HG03558 (cell line): Measurements from ENCODE around the gene MTHFD1.

Experiments used
- ATAC-seq: cut with Tn5 transposase; IDR thresholded peaks from one replicate; pipeline ENCODE4 v1.9.1; 2021; ENCODE audit warnings: moderate number of reproducible peaks; ENCODE audit not compliant: unreplicated experiment; ENCODE audit errors: extremely low read depth

MTHFD1 gene

DNA sequence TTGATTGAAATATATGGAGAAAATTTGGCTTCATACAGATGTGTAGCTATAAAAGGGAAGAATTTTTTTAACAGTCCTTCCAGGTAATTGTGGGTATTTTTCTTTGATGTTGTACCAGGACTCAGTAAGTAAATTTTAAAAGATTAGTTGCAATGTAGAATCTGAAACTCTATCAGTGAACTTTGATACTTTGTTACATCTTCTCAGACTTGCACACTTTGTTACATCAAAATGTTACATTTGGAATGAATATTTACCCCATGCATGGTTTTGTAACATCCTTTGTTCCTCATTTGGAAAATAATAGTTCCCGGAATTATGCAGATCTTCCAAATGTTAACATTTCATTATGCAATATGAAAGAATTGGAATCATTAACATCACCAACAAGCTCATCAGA, 13.8 kb downstream of the MTHFD1 start:
- no peak for ATAC-seq

GRCh38 chr14:64405295-64405694, 17.1 kb downstream of the MTHFD1 start:
- ATAC-seq: no peak

GRCh38 chr14:64407329-64407728, 19.2 kb downstream of the MTHFD1 start:
- no peak for ATAC-seq

GRCh38 chr14:64409126-64409920, 21.2 kb downstream of the MTHFD1 start:
- peak; percentile 33 for ATAC-seq

DNA sequence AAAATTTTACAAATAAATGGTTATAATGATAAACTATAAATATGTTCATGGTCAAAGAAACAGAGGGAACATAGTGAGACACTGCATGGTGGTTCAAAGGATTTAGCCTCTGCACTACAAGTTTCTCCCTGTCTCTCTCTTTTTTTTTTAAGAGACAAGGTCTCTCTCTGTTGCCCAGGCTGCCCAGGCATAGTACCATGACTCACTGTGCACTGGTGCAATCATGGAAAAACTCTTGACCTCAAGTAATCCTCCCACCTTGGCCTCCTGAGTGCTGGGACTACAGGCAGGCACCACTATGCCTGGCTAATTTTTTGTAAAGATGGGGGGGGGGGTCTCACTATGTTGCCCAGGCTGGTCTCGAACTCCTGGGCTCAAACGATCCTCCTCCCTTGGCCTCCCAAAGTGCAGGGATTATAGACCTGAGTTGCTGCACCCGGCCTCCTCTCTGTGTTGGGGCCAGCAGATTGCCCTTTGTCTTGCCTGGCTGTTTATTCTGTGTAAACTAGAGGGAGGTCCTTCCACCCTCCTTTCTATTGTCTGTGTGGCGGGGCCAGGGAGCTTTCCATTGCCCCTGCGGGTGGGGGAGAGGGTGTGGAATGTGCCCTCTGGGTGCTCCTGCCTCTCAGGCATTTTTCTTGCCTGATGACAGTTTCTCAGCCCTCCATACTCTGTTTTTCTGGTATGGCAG, 22.1 kb downstream of the MTHFD1 start:
- no peak for ATAC-seq

GRCh38 chr14:64411001-64411400, 22.8 kb downstream of the MTHFD1 start:
- no peak for ATAC-seq

- ATAC-seq: no peak
Measured at GRCh38 chr14:64412237-64412636, 24.1 kb downstream of the MTHFD1 start.

- no peak for ATAC-seq
Measured at GRCh38 chr14:64416348-64416932, 28.3 kb downstream of the MTHFD1 start.

DNA sequence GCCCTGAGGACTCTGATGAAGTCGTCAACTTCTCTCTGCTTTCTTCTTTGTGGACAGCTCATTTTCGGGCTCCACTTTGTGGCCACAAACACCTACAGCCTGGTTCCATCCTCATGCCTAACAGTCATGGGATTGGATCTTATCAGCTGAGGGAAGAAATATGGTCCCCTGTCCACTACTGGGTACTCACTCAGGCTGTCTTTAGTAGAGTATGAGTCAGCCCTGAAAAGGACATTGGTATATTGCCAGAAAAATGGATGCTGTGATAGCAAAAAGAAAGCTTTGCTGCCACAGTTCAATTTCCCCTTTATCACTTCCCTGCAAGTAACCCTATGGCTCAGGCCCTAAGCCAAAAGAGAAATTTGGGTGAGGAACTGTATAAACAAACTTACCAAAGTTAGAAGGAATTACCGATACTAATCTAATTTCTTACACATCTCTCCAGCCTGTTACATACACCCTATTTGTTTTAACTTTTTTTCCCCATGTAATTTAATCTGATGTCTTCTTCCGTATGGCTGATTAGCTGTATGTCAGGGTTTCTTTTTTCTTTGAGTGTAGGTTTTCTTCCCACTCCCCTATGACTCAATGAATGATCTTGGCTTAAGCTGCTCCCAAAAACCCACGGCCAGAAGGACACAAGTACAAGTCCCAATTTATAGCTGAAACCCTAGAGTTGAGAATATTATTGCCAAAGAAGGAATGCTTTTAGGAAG, 29.1 kb downstream of the MTHFD1 start:
- no peak for ATAC-seq

DNA sequence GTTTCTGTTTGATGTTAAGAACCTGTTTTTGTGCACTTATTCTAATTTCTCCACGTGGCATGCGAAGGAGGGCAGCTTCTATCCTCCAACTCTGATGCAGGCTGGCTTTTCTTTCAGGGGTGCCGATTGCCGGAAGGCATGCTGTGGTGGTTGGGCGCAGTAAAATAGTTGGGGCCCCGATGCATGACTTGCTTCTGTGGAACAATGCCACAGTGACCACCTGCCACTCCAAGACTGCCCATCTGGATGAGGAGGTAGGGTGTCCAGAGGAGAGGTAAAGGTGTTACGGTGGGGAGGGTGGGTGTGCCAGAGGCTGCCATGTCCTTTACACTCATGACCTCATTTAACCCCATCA, 29.6 kb downstream of the MTHFD1 start:
- ATAC-seq: no peak

DNA sequence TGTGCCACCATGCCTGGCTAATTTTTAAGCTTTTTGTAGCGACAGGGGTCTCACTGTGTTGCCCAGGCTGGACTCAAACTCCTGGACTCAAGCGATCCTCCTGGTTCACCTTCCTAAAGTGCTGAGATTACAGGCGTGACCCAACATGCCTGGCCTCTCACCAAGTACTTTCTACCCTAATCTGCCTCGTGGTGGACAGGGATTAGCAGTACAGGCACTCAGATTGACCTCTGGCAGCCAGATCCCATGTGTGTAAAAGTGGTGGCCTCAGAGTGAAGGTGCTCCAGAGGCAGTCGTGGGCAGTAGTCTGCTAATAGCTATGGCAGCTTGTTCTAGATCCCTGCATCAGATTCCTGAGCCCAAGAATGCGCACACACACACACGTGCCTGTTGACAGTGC, 30.9 kb downstream of the MTHFD1 start:
- ATAC-seq: no peak

DNA sequence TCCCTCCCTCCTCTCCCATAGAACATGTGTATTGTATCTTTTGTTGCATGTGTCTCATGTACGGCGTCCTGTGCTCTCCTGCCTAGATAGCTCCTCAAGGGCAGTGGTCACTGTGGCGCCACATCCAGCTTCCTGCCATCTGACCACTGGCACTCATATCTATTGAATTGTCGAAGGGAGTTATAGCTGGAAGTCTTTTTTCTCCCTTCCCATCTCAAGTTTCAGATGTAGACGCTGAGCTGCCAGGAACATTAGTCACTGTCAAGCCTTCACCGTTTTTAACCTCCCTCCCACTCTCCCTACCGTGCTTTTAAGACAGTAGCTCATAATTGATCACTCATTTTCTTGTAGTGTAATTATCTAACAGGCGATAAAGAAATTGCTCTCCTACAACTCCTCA, 33.0 kb downstream of the MTHFD1 start:
- ATAC-seq: no peak

GRCh38 chr14:64422005-64422404, 33.9 kb downstream of the MTHFD1 start:
- ATAC-seq: no peak

- ATAC-seq: no peak
Measured at GRCh38 chr14:64422756-64423155, 34.6 kb downstream of the MTHFD1 start.

GRCh38 chr14:64423987-64424386, 35.8 kb downstream of the MTHFD1 start:
- no peak for ATAC-seq

- no peak for ATAC-seq
Measured at GRCh38 chr14:64434528-64434927, 46.4 kb downstream of the MTHFD1 start.

GRCh38 chr14:64438181-64438841, 50.2 kb downstream of the MTHFD1 start:
- ATAC-seq: no peak

DNA sequence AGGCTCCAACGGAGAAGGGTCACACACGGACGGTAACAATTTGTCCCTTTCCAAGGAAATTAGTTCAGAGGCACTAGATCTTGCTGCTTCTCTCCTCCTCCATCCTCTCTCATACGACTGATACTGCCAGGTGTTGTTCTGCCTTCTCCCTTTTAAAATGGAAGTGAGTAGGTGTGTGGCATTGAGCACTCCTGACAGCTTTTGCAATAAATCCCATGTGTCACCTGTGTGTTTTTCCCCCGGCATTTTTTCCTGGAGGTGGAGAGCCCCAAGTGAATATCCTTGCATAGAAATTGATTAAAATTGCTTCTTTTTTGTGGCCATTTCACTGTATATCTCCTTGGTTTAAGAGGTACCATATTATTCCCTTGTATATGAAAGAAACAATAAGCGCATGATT, 51.0 kb downstream of the MTHFD1 start:
- ATAC-seq: no peak

GRCh38 chr14:64440494-64440893, 52.3 kb downstream of the MTHFD1 start:
- ATAC-seq: no peak

DNA sequence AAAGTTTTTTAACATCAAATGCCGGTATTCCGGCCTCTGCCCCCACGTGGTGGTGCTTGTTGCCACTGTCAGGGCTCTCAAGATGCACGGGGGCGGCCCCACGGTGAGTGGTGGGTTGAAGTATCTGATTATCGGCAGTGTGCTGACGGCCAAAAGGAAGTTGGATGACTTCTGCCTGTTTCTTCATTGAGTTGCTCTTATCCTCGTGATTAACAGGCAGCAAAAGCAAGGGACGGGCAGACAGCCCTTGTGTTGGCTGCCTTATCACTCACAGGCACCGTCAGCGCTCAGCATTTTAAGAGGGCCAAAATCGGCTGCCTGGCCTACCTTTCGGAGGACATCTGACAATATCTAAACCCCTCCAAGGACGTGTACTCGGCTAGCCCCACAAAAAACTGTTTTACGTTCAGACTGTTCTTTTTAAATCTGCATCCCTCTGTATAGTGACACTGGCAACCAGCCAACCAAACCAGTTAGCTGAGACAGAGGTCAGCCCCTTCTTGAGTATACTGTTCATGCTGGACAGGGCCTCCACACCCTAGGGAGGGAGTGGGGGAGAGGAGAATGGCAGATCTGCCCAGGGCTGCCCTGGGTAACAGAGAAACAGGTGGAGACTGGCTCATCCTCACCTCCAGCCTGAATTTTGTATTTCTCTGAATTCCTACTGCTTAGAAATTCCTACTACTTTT, 54.3 kb downstream of the MTHFD1 start:
- ATAC-seq: no peak
